ENCODE measurements around the gene SMC6.

The SMC6 gene

DNA sequence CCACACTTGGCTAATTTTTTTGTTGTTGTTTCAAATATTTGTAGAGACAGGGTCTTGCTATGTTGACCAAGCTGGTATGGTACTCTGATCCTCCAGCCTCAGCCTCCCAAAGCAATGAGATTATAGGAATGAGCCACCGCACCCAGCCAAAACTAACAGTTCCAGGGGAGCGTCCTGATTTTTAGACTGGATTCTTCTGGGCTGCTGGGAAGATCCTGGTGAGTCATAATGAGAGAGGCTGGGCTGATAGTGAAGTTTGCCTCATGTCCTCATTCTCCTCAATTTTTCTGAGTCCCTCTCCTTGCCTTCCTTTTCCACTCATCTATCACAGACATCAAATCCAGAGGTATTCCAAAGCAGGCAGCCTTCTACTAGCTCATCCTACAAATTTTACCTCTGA, 131.8 kb downstream of the SMC6 start:
- Histone ChIP-seq H3K4me1 (ENCODE audit: control insufficient read depth, insufficient read depth, low read length) (no peaks in the 10 kb centered on the region), H3K27ac (ENCODE audit: insufficient read depth, low read depth, low read length, poor library complexity, severe bottlenecking) (no peak overlapping the region), H3K27me3 (ENCODE audit: control insufficient read depth, insufficient read depth, low read length, poor library complexity, severe bottlenecking) (no peaks in the 10 kb centered on the region), H3K4me3 (ENCODE audit: insufficient read depth, low read depth, low read length) (no peak overlapping the region), H3K36me3 (ENCODE audit: control insufficient read depth, insufficient read depth, low read length) (no peaks in the 10 kb centered on the region), H3K9me3 (ENCODE audit: control insufficient read depth, low read length) (no peaks in the 10 kb centered on the region)
- 91 to 93% methylated on average over 2 of the region's 2 CpGs for WGBS, 2 experiments

GRCh38 chr2:17620841-17621240, 132.8 kb downstream of the SMC6 start:
- Histone ChIP-seq H3K9me3 (ENCODE audit: control insufficient read depth, low read length) (no peaks in the 10 kb centered on the region), H3K27me3 (ENCODE audit: control insufficient read depth, insufficient read depth, low read length, poor library complexity, severe bottlenecking) (no peaks in the 10 kb centered on the region), H3K4me1 (ENCODE audit: control insufficient read depth, insufficient read depth, low read length) (no peaks in the 10 kb centered on the region), H3K4me3 (ENCODE audit: insufficient read depth, low read depth, low read length) (no peak overlapping the region), H3K36me3 (ENCODE audit: control insufficient read depth, insufficient read depth, low read length) (no peaks in the 10 kb centered on the region), H3K27ac (ENCODE audit: insufficient read depth, low read depth, low read length, poor library complexity, severe bottlenecking) (no peak overlapping the region)

GRCh38 chr2:17620280-17620679, 133.3 kb downstream of the SMC6 start:
- no peaks in the 10 kb centered on the region for H3K36me3 ChIP-seq (ENCODE audit: control insufficient read depth, insufficient read depth, low read length)
- H3K27me3 ChIP-seq (ENCODE audit: control insufficient read depth, insufficient read depth, low read length, poor library complexity, severe bottlenecking), result no peaks in the 10 kb centered on the region
- WGBS, 2 experiments, result 58% methylated on average over 6 of the region's 6 CpGs
- H3K9me3 ChIP-seq (ENCODE audit: control insufficient read depth, low read length), result no peaks in the 10 kb centered on the region
- no peak overlapping the region for H3K27ac ChIP-seq (ENCODE audit: insufficient read depth, low read depth, low read length, poor library complexity, severe bottlenecking)
- H3K4me3 ChIP-seq (ENCODE audit: insufficient read depth, low read depth, low read length), result no peak overlapping the region
- H3K4me1 ChIP-seq (ENCODE audit: control insufficient read depth, insufficient read depth, low read length), result no peaks in the 10 kb centered on the region

DNA sequence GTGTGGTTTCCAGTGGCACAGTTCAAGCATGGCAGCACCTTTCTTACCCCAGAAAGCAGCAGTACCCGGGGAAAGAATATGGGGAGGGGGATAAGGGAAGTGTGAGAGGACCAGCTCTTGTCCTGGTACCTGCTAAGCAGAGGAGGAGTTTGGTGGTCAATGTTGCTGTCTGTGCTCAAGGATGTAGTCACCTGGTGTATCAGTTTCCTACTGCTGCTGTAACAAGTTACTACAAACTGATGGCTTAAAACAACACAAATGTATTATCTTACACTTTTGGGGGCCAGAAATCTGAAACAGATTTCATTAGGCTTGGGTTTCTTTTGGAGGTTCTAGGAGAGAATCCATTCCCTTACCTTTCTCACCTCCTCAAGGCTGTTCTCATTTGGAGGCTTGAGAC, 135.7 kb downstream of the SMC6 start:
- H3K27ac ChIP-seq (ENCODE audit: insufficient read depth, low read depth, low read length, poor library complexity, severe bottlenecking), result no peak overlapping the region
- H3K27me3 ChIP-seq (ENCODE audit: control insufficient read depth, insufficient read depth, low read length, poor library complexity, severe bottlenecking), result no peaks in the 10 kb centered on the region
- WGBS, 2 experiments, result 48 to 63% methylated on average over 1 of the region's 1 CpG
- no peaks in the 10 kb centered on the region for H3K36me3 ChIP-seq (ENCODE audit: control insufficient read depth, insufficient read depth, low read length)
- no peaks in the 10 kb centered on the region for H3K4me1 ChIP-seq (ENCODE audit: control insufficient read depth, insufficient read depth, low read length)
- H3K4me3 ChIP-seq (ENCODE audit: insufficient read depth, low read depth, low read length), result no peak overlapping the region
- H3K9me3 ChIP-seq (ENCODE audit: control insufficient read depth, low read length), result no peaks in the 10 kb centered on the region

DNA sequence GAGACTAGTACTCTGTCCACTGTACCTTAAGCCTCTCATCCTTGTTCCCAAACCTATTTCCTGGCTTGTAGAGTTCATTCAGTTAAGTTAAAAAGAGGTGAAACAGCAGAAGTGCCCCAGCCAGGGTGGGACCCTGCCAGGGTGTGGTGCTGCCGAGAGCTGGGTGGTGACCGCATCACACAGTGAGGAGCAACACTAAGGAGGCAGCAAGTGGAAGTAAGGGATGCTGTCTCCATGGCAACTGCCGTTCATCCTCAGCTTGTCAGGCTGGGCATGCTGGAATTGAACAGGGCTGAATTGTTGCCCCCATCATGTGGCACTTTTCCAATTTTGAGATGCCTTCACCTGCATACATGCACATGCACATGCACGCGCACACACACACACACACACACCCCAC, 136.1 kb downstream of the SMC6 start:
- Histone ChIP-seq H3K4me1 (ENCODE audit: control insufficient read depth, insufficient read depth, low read length) (no peaks in the 10 kb centered on the region), H3K27ac (ENCODE audit: insufficient read depth, low read depth, low read length, poor library complexity, severe bottlenecking) (no peak overlapping the region), H3K4me3 (ENCODE audit: insufficient read depth, low read depth, low read length) (no peak overlapping the region), H3K27me3 (ENCODE audit: control insufficient read depth, insufficient read depth, low read length, poor library complexity, severe bottlenecking) (no peaks in the 10 kb centered on the region), H3K36me3 (ENCODE audit: control insufficient read depth, insufficient read depth, low read length) (no peaks in the 10 kb centered on the region), H3K9me3 (ENCODE audit: control insufficient read depth, low read length) (no peaks in the 10 kb centered on the region)
- WGBS, 2 experiments, result 91 to 92% methylated on average over 5 of the region's 5 CpGs

GRCh38 chr2:17616405-17616804, 137.2 kb downstream of the SMC6 start:
- Histone ChIP-seq H3K4me3 (ENCODE audit: insufficient read depth, low read depth, low read length) (no peak overlapping the region), H3K36me3 (ENCODE audit: control insufficient read depth, insufficient read depth, low read length) (no peaks in the 10 kb centered on the region), H3K27me3 (ENCODE audit: control insufficient read depth, insufficient read depth, low read length, poor library complexity, severe bottlenecking) (no peaks in the 10 kb centered on the region), H3K27ac (ENCODE audit: insufficient read depth, low read depth, low read length, poor library complexity, severe bottlenecking) (no peak overlapping the region), H3K9me3 (ENCODE audit: control insufficient read depth, low read length) (no peaks in the 10 kb centered on the region), H3K4me1 (ENCODE audit: control insufficient read depth, insufficient read depth, low read length) (no peaks in the 10 kb centered on the region)
- WGBS, 2 experiments, result 93 to 98% methylated on average over 1 of the region's 1 CpG

DNA sequence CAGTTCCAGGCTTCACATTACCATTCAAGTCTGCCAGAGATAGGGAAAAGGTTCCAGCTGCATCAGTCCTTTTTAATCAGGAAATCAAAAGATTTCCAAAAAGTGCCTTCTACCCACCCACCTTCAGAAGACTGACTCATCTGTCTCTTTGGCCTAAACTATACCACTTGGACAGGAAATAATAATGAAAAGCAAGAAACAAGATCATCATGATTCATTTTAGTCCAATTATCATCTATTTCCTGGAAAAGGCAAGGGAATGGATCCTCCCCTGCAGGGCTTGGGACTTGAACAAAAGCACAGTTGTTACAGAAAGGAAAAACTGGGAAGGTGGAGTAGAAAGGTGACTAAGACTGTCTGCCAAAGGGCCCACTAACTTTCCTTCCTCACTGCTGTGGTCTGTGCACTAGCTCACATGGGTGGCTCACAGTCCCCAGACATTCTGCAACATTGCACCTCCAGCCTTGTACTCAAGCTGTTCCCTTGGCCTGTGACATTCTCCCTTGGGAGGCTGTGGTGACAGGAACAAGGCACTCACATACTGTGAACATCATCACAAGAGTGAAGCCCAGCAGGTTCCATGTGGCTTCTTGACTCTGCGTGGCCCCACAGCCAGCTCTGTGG, 137.8 kb downstream of the SMC6 start:
- Histone ChIP-seq H3K9me3 (ENCODE audit: control insufficient read depth, low read length) (no peaks in the 10 kb centered on the region), H3K27ac (ENCODE audit: insufficient read depth, low read depth, low read length, poor library complexity, severe bottlenecking) (no peak overlapping the region), H3K4me1 (ENCODE audit: control insufficient read depth, insufficient read depth, low read length) (no peaks in the 10 kb centered on the region), H3K36me3 (ENCODE audit: control insufficient read depth, insufficient read depth, low read length) (no peaks in the 10 kb centered on the region), H3K27me3 (ENCODE audit: control insufficient read depth, insufficient read depth, low read length, poor library complexity, severe bottlenecking) (no peaks in the 10 kb centered on the region), H3K4me3 (ENCODE audit: insufficient read depth, low read depth, low read length) (no peak overlapping the region)
- 91 to 98% methylated on average over 1 of the region's 1 CpG for WGBS, 2 experiments

DNA sequence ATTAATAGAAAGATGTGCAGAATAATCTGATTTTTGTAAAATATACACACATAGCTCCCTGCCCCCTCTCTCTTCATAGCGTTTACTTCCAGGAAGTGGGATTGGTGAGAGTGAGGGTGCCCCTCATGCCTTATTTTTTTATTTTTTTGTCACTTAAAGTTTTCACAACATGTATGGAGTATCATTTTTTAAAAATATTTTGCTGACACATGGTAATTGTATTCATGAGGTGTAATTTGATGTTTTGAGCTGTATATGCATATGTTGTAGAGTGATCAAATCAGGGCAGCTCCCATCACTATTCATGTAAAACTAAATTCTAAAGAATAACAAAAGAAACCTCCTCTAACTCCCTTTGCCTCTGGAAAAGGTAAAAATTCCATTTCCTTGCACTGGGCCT, 138.5 kb downstream of the SMC6 start:
- Histone ChIP-seq H3K27me3 (ENCODE audit: control insufficient read depth, insufficient read depth, low read length, poor library complexity, severe bottlenecking) (no peaks in the 10 kb centered on the region), H3K36me3 (ENCODE audit: control insufficient read depth, insufficient read depth, low read length) (no peaks in the 10 kb centered on the region), H3K4me3 (ENCODE audit: insufficient read depth, low read depth, low read length) (no peak overlapping the region), H3K4me1 (ENCODE audit: control insufficient read depth, insufficient read depth, low read length) (no peaks in the 10 kb centered on the region), H3K9me3 (ENCODE audit: control insufficient read depth, low read length) (no peaks in the 10 kb centered on the region), H3K27ac (ENCODE audit: insufficient read depth, low read depth, low read length, poor library complexity, severe bottlenecking) (no peak overlapping the region)
- WGBS, 2 experiments, result no CpG with 5 or more reads among the region's 1 CpG

- H3K4me3 ChIP-seq (ENCODE audit: insufficient read depth, low read depth, low read length), result no peak overlapping the region
- H3K36me3 ChIP-seq (ENCODE audit: control insufficient read depth, insufficient read depth, low read length), result no peaks in the 10 kb centered on the region
- no peaks in the 10 kb centered on the region for H3K4me1 ChIP-seq (ENCODE audit: control insufficient read depth, insufficient read depth, low read length)
- no peaks in the 10 kb centered on the region for H3K27me3 ChIP-seq (ENCODE audit: control insufficient read depth, insufficient read depth, low read length, poor library complexity, severe bottlenecking)
- no peaks in the 10 kb centered on the region for H3K9me3 ChIP-seq (ENCODE audit: control insufficient read depth, low read length)
- H3K27ac ChIP-seq (ENCODE audit: insufficient read depth, low read depth, low read length, poor library complexity, severe bottlenecking), result no peak overlapping the region
- 94% methylated on average over 4 of the region's 4 CpGs for WGBS, 2 experiments
Observed at GRCh38 chr2:17614174-17614930, 139.3 kb downstream of the SMC6 start.

All from ectodermal cell (in vitro differentiated cells).